HG03558 (cell line): Measurements from ENCODE around the gene RIMS3.
"Not testable (repeated sequence)": the region's sequence is repeated elsewhere in the genome, so short reads cannot be mapped to it uniquely, and the experiment has no call there.

Experiments
- ATAC-seq: cut with Tn5 transposase; IDR thresholded peaks from one replicate; pipeline ENCODE4 v1.9.1; 2021; ENCODE audit warnings: moderate number of reproducible peaks; ENCODE audit not compliant: unreplicated experiment; ENCODE audit errors: extremely low read depth

RIMS3 gene

GRCh38 chr1:40665335-40666171 lies at the start of gene RIMS3:
TSS of gene RIMS3 (minus strand) at chr1:40665682. CDS start at chr1:40641925, 23,757 bp downstream.
- no peak for ATAC-seq

- ATAC-seq: no peak
These were observed 47.5 kb upstream of the RIMS3 start for GRCh38 chr1:40712997-40713396.

- no peak for ATAC-seq
These were observed 47.0 kb upstream of the RIMS3 start for GRCh38 chr1:40712405-40712944.

DNA sequence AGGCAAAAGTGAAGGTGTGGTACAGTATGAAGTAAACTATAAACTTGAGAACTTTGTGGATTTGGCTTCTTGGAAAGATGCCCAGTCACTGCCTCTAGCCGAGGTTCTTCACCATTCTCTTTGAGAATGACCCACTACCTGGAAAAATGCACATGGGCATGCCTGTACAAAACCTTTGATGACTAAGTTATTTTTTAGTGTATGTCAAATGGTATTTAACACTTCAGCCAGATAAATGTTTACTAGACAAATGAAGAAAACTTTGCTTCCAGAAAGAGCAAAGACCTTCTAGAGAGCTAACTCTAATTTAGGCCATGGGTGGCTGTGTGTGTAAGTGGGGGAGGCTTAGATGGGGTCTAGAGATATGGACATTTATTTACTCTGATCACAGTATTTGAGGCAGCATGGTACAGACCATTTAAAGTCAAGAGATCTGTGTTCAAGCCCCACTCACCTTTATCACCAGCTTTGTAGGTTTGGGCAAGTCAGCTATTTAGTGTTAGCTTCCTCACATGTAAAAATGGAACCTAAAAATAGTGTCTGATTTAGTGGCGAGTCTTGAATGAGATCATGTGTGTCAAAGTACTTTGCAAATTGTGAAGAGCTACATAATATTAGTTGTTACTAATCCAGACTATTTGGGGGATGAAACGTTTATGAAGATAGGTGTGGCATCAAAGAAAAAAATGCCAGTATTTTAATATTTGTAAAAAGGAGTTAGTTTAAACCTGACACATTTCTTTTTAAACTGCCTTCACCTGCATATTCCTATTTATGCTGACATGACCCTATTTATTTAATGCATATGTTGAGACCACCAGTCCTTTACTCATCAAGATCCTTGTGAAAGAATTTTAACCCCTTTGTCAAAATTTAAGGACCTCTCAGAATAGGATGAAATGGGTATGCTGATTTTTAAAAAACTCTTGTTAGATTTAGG lies 46.3 kb upstream of the RIMS3 start:
- ATAC-seq: no peak

GRCh38 chr1:40710581-40711315 lies 45.3 kb upstream of the RIMS3 start:
- ATAC-seq: no peak

GRCh38 chr1:40709802-40710278 lies 44.4 kb upstream of the RIMS3 start:
- no peak for ATAC-seq

DNA sequence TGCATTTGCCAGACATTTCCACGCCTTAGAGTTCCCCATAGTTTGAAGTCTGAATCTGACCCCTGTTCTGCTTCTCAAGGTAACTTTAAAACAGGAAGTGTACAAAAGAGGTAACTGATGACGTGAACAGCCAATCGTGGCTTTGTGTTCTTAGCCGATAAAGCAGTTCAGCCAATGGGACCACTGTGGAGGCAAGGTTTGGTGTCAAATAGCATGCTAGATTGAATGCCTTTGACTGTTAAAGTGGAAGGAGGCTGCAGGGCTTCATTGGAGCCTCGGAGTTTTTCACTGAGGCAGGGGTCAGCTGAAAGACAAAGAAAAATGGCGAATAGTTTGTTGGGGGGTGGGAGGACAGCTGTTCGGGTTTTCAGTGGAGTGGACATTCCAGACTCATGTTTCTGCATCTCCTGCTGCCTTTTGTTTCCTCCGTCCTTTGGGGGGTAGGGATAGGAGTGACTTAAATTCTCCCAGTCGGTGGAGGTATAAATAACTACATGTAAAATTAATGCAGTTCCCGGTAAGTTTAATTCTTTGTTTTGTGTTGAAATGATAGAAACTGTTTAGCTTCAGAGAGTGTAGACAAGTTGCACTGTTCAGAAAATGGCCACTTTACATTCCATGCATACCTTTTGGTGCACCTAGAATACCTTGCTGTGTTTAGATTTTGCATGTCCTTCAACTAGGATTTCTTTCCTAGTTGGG lies 43.8 kb upstream of the RIMS3 start:
- ATAC-seq: peak; percentile 86

DNA sequence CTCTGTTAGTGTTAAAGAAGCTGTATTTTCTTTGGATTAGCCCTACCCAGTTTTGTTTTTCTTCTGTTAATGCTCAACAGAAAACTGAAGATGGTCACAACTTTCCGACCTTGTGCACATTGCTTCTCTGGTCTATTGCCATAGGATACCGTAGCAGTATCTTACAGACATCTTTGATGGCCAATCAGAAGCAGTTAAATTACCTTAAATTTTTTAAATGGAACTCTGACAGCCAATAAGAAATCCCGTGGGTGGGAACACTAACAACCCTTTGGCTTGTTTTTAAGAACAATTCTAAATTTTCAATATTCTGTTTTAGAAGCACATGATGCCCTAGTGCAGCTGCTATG lies 43.2 kb upstream of the RIMS3 start:
- peak; percentile 28 for ATAC-seq

GRCh38 chr1:40706626-40707025 lies 41.1 kb upstream of the RIMS3 start:
- ATAC-seq: no peak

DNA sequence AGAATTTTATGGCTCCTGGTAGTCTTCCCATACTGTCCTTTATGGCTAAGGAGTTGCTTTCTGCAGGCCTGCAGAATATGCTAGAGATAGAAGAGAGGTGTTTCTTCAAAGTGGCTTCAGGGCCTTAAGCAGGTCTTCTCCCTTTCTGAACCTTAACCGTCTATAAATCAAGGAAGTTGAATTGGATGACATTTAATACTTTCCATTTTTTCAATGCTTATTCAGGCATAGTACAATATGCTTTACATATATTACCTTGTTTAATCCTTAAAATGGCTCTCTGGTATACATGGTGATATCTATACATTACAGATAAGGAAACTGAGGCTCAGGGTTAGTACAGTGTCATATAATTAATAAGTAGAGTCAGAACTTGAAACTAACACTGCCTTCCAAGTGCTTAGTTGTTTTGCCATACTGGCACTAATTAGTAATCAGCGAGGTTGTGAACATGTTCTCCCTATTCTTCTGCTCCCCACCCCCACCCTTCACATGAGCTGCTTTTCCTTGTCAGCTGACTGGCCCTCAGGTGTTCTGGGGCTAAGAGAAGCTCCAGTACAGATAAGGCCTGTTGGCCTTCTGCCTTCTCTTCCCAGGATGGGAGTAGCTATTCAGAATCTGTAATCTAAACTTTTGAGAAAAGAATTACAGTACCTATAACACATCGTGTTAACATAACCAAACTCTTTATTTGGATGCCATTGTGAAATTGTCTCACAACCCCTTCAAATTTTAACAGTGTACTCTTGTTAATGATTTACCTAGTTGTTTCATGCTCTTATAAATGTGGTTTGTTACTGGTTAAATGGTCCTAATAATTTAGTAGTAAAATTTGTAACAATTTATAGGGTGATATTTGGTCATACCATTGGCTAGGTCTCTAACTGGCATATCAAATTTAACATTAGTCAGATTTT lies 39.6 kb upstream of the RIMS3 start:
- no peak for ATAC-seq

GRCh38 chr1:40703316-40703715 lies 37.8 kb upstream of the RIMS3 start:
- no peak for ATAC-seq

DNA sequence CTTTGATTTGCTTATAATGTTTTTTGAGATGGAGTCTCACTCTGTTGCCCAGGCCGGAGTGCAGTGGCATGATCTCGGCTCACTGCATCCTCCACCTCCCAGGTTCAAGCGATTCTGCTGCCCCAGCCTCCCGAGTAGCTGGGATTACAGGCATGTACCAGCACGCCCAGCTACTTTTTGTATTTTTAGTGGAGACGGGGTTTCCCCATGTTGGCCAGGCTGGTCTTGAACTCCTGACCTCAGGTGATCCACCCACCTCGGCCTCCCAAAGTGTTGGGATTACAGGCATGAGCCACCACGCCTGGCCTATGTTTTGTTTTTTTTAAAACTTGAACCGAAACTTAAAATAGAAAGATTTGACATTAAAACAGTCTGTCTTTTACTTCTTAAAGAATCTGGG lies 37.3 kb upstream of the RIMS3 start:
- ATAC-seq: not testable (repeated sequence)

- no peak for ATAC-seq
These were observed 36.2 kb upstream of the RIMS3 start for GRCh38 chr1:40701684-40702083.

- ATAC-seq: no peak
These were observed 34.3 kb upstream of the RIMS3 start for GRCh38 chr1:40699787-40700186.

- ATAC-seq: no peak
These were observed 32.0 kb upstream of the RIMS3 start for GRCh38 chr1:40697436-40697835.

DNA sequence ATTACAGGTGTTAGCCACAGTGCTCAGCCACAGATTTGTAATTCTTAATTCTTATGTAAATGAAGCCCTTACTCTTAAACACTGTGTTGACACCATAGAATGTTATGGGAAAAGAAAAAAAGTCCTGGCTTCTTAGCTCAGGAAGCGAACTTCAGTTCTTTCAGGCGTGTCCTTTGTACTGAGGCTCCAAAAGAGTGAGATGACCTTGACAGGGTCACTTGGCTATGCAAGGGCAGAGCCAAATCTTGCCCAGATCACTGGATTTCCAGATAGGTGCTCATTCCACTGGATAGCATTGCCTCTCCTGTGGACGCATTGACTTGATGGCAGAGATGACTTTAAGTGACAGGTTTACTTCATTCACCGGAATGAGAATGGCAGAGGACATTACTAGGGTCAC lies 30.8 kb upstream of the RIMS3 start:
- ATAC-seq: no peak

- no peak for ATAC-seq
These were observed 28.9 kb upstream of the RIMS3 start for GRCh38 chr1:40694353-40694874.

DNA sequence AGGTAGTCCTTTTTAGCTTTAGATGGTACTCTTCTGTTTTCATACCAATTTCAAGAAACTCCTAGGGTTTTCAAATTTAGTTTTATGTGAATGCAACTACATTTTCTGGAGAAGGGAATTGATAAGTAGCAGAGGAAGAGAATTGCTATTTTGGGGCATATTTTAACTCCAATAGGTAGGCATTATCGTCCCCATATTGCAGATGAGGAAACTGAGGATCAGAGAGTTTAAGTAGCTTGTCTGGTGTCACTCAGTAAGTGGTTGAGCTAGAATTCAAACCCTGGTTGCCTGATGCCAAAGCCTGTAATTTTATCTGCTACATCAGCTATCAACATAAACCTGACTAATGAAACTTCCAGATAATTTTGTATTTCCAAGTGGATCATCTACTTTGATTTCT lies 27.9 kb upstream of the RIMS3 start:
- no peak for ATAC-seq
